Measurements from ENCODE around the gene FABP3. TPM values are rescaled to one million over a fixed set of nuclear protein-coding genes. Genes with fewer than 3 reads are reported as not detected.

The FABP3 gene
- total and polyA plus RNA-seq, 2 of the 4 experiments (the other 2 are of a cell fraction) = 4.8 to 8.6 TPM

DNA sequence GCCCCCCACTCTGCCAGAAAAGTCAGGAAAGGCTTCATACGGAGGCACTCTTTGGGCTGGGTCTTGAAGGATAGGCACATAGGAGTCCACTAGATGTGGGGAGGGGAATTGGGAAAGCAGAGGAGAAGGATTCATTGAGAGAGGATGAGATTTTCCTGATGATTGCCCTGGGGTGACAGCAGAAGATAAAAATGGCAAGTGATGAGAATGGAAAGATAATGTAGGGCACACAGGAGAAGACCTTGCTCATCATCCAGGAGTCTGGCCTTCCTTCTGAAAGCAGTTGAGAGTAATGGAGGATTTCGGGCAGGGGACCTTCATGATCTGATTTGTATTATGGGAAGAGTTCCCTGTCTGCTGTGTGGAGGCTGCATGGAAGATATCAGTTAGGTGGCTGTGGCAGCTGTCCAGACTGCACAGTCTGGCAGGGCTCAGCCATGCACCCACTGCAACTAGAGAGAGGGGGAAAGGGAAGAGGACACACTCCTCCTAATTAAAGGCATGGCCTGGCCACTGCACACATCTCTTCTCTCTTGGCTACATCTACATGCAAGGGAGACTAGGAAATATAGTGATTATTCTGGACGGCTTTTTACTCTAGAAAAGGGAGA, 9.6 kb upstream of the FABP3 start:
- Histone ChIP-seq H3K18ac (ENCODE audit: low read depth, low read length) (no peak overlapping the region), H3K4ac (ENCODE audit: low read depth, low read length) (no peak overlapping the region), H3K27ac (ENCODE audit: insufficient read depth, low read length) (no peak overlapping the region), H3K9me1 (ENCODE audit: insufficient read depth, low read length) (no peaks in the 10 kb centered on the region), H3K9me3 (ENCODE audit: control insufficient read depth, insufficient read depth, low read length) (no peaks in the 10 kb centered on the region), H3K4me3 (ENCODE audit: insufficient read depth, low read depth, low read length) (no peak overlapping the region), H3K36me3 (ENCODE audit: control insufficient read depth, insufficient read depth, low read length) (no peaks in the 10 kb centered on the region), H4K20me1 (ENCODE audit: insufficient read depth, low read length) (no peaks in the 10 kb centered on the region), H3K14ac (replicated peaks; ENCODE audit: low read depth, low read length) (no peak overlapping the region), H2BK5ac (ENCODE audit: low read depth, low read length, poor library complexity, severe bottlenecking) (no peak overlapping the region), H3K27me3 (ENCODE audit: control insufficient read depth, insufficient read depth, low read length) (peaks cover 5% of the 10 kb centered on the region; the same call in 1 of the 2 replicates), H3K79me1 (ENCODE audit: low read depth in 1 of 2, low read length in 2 of 2) (no peaks in the 10 kb centered on the region), H3K56ac (ENCODE audit: extremely low read depth, insufficient read depth, low read length) (no peak overlapping the region), H3K4me2 (ENCODE audit: low read depth, low read length) (no peak overlapping the region), H3K9ac (ENCODE audit: low read depth, low read length) (no peak overlapping the region), H3K23ac (ENCODE audit: low read depth, low read length) (no peak overlapping the region), H2BK20ac (ENCODE audit: low read depth, low read length) (no peak overlapping the region), H2BK120ac (ENCODE audit: low read depth, low read length) (no peak overlapping the region), H3K4me1 (ENCODE audit: control insufficient read depth, insufficient read depth, low read length) (peaks cover 2% of the 10 kb centered on the region; the same call in 1 of the 2 replicates), H2AFZ (replicated peaks; ENCODE audit: low read length, poor library complexity) (no peak overlapping the region), H2BK15ac (ENCODE audit: low read depth, low read length) (no peak overlapping the region), H4K8ac (ENCODE audit: low read depth in 2 of 2, low read length in 2 of 2) (no peak overlapping the region), H2AK5ac (ENCODE audit: low read depth, low read length) (no peak overlapping the region), H4K5ac (ENCODE audit: low read depth, low read length) (no peak overlapping the region), H2AK9ac (replicated peaks; ENCODE audit: low read depth, low read length, poor library complexity) (no peak overlapping the region), H4K91ac (ENCODE audit: insufficient read depth, low read depth, low read length) (no peak overlapping the region)
- dilution Hi-C loops (cut with HindIII; ENCODE audit: low sequenced_read_pairs, unreplicated experiment) (no loop called here), in situ Hi-C loops (cut with MboI; ENCODE audit: low sequenced_read_pairs) (no loop called here), intact Hi-C loops (cut with micrococcal nuclease) (no loop called here)
- WGBS, 2 experiments (ENCODE audit: extremely low coverage in 2 of 2, insufficient read length in 1 of 2) = 80% methylated on average over 1 of the region's 3 CpGs; no CpG with 5 or more reads in 1 of the 2 experiments
- TF ChIP-seq MXI1 (IDR thresholded peaks at IDR 0.05; ENCODE audit: borderline replicate concordance, low read depth, low read length) (no peak), BHLHE40 (IDR thresholded peaks at IDR 0.05; ENCODE audit: low read depth, low read length) (no peak), CHD1 (IDR thresholded peaks at IDR 0.05; ENCODE audit: low read depth, low read length) (no peak), CEBPB (IDR thresholded peaks at IDR 0.05; ENCODE audit: low read depth, low read length) (no peak), NFE2L2 (IDR thresholded peaks at IDR 0.05; ENCODE audit: low read depth, low read length) (no peak)
- ChIA-PET POLR2A (ENCODE audit: unreplicated experiment) (no interaction called here), CTCF (no interaction called here)
- BruUV-seq (replicated peaks) = no TSS peak
- no peak for DNase-seq
- ATAC-seq (ENCODE audit: low read depth) = 0 out of 2 replicates have a peak, but pooled peaks have one; percentile 22

Data from IMR-90 (cell line).